GM23338 (cell line): ENCODE measurements around the gene COL6A3.

Experiments
- CREB1 ChIP-seq: fragments of 250-450 bp; sonication (Bioruptor Pico); IDR thresholded peaks from 2 replicates; pipeline ENCODE4 v1.5.0; 2020; ENCODE audit warnings: low read depth, mild to moderate bottlenecking, moderate library complexity
- EZH2 ChIP-seq: fragments of 200-600 bp; sonication (generic); IDR thresholded peaks from one replicate; pipeline ENCODE4 v1.8.0; 2017; ENCODE audit warnings: antibody characterized with exemption, mild to moderate bottlenecking, low read depth; ENCODE audit not compliant: unreplicated experiment
- EZH2phosphoT487 ChIP-seq: fragments of 200-600 bp; sonication (generic); IDR thresholded peaks from one replicate; pipeline ENCODE4 v1.8.1; 2018; ENCODE audit warnings: antibody characterized with exemption; ENCODE audit not compliant: unreplicated experiment
- JUNB ChIP-seq: IDR thresholded peaks from one replicate; pipeline ENCODE4 v1.6.1; 2016; ENCODE audit warnings: antibody characterized with exemption; ENCODE audit not compliant: unreplicated experiment
- NANOG ChIP-seq: IDR thresholded peaks from 2 replicates; pipeline ENCODE4 v1.6.1; 2016; ENCODE audit warnings: antibody characterized with exemption, borderline replicate concordance
- POLR2AphosphoS5 ChIP-seq: IDR thresholded peaks from 2 replicates; pipeline ENCODE4 v1.6.1; 2016; ENCODE audit warnings: antibody characterized with exemption, low read depth
- STAT1 ChIP-seq: IDR thresholded peaks from one replicate; pipeline ENCODE4 v1.6.1; 2016; ENCODE audit warnings: antibody characterized with exemption; ENCODE audit not compliant: unreplicated experiment
- ZNF114 ChIP-seq: fragments of 250-450 bp; sonication (Bioruptor Pico); IDR thresholded peaks from 2 replicates; pipeline ENCODE4 v1.5.0; 2020; ENCODE audit warnings: mild to moderate bottlenecking, moderate library complexity
- ZNF331 ChIP-seq: fragments of 250-450 bp; sonication (Bioruptor Pico); IDR thresholded peaks from 2 replicates; pipeline ENCODE4 v1.5.0; 2020; ENCODE audit warnings: low read depth, mild to moderate bottlenecking, moderate library complexity
- TF ChIP-seq, protein P1 (sequence below), 2 experiments: fragments of 200-600 bp in 1 of 2; sonication (generic) in 1 of 2; conservative IDR thresholded peaks; 2 replicates each; pipeline versions ENCODE4 v1.5.1 to v1.6.1; 2016 to 2017; ENCODE audit warnings: antibody characterized with exemption in 2 of 2, low read depth in 2 of 2, mild to moderate bottlenecking in 2 of 2, moderate library complexity in 1 of 2
- TF ChIP-seq, protein P2 (sequence below): IDR thresholded peaks from one replicate; pipeline ENCODE4 v1.6.1; 2018; ENCODE audit warnings: antibody characterized with exemption; ENCODE audit not compliant: unreplicated experiment
- TF ChIP-seq, protein P3 (sequence below): IDR thresholded peaks from 2 replicates; pipeline ENCODE4 v1.6.1; 2016; ENCODE audit warnings: antibody characterized with exemption

DNA sequence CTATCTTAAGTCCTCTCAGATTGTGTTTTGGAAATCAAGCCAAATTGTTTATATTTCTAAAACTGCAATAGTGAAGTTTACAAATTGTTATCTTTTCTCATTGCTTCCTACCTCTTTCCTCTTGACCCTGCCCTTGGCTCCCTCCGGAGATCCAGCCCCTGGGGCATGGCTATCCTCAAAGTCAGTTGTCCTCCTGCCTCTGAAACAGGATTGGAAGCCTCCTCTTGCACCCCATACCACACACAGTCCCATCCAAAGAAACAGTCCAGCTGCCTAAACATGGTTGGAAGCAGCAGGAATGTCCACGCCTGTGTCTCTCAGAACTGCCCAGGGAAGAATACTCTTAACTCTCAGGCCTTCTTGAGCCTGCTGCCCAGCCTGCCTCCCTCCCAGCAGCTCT, 30.1 kb upstream of the COL6A3 start:
- TF ChIP-seq JUNB (no peak), EZH2phosphoT487 (no peak), NANOG (no peak), CREB1 (CRISPR knock-in tag) (no peak), EZH2 (no peak), POLR2AphosphoS5 (no peak), ZNF331 (CRISPR knock-in tag) (no peak), STAT1 (no peak), ZNF114 (CRISPR knock-in tag) (no peak)
- TF ChIP-seq, protein P1, sequence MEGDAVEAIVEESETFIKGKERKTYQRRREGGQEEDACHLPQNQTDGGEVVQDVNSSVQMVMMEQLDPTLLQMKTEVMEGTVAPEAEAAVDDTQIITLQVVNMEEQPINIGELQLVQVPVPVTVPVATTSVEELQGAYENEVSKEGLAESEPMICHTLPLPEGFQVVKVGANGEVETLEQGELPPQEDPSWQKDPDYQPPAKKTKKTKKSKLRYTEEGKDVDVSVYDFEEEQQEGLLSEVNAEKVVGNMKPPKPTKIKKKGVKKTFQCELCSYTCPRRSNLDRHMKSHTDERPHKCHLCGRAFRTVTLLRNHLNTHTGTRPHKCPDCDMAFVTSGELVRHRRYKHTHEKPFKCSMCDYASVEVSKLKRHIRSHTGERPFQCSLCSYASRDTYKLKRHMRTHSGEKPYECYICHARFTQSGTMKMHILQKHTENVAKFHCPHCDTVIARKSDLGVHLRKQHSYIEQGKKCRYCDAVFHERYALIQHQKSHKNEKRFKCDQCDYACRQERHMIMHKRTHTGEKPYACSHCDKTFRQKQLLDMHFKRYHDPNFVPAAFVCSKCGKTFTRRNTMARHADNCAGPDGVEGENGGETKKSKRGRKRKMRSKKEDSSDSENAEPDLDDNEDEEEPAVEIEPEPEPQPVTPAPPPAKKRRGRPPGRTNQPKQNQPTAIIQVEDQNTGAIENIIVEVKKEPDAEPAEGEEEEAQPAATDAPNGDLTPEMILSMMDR (conservative IDR thresholded peaks at IDR 0.05; ENCODE audit: low read depth in 2 of 2): no peak
- TF ChIP-seq, protein P2, sequence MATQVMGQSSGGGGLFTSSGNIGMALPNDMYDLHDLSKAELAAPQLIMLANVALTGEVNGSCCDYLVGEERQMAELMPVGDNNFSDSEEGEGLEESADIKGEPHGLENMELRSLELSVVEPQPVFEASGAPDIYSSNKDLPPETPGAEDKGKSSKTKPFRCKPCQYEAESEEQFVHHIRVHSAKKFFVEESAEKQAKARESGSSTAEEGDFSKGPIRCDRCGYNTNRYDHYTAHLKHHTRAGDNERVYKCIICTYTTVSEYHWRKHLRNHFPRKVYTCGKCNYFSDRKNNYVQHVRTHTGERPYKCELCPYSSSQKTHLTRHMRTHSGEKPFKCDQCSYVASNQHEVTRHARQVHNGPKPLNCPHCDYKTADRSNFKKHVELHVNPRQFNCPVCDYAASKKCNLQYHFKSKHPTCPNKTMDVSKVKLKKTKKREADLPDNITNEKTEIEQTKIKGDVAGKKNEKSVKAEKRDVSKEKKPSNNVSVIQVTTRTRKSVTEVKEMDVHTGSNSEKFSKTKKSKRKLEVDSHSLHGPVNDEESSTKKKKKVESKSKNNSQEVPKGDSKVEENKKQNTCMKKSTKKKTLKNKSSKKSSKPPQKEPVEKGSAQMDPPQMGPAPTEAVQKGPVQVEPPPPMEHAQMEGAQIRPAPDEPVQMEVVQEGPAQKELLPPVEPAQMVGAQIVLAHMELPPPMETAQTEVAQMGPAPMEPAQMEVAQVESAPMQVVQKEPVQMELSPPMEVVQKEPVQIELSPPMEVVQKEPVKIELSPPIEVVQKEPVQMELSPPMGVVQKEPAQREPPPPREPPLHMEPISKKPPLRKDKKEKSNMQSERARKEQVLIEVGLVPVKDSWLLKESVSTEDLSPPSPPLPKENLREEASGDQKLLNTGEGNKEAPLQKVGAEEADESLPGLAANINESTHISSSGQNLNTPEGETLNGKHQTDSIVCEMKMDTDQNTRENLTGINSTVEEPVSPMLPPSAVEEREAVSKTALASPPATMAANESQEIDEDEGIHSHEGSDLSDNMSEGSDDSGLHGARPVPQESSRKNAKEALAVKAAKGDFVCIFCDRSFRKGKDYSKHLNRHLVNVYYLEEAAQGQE: no peak
- TF ChIP-seq, protein P3, sequence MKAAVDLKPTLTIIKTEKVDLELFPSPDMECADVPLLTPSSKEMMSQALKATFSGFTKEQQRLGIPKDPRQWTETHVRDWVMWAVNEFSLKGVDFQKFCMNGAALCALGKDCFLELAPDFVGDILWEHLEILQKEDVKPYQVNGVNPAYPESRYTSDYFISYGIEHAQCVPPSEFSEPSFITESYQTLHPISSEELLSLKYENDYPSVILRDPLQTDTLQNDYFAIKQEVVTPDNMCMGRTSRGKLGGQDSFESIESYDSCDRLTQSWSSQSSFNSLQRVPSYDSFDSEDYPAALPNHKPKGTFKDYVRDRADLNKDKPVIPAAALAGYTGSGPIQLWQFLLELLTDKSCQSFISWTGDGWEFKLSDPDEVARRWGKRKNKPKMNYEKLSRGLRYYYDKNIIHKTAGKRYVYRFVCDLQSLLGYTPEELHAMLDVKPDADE: no peak
